Astrocyte of the cerebellum (primary cell): ENCODE data around the gene PRDM10.
"Not testable (repeated sequence)": the region's sequence is repeated elsewhere in the genome, so short reads cannot be mapped to it uniquely, and the experiment has no call there.

Experiments
- DNase-seq: peaks from one replicate; pipeline ENCODE4 v3.0.0-alpha.2; 2011; ENCODE audit warnings: low read depth
- H3K4me3 ChIP-seq: 2 replicates; pipeline ENCODE4 v1.5.1; 2011; ENCODE audit warnings: mild to moderate bottlenecking, low read depth, low read length, moderate library complexity
- in situ Hi-C: cut with HindIII; loops from 2 replicates; pipeline ENCODE4 v1.10.0; 2017; ENCODE audit warnings: low sequenced_read_pairs
- TF ChIP-seq, protein P1 (sequence below): IDR thresholded peaks from 2 replicates; pipeline ENCODE4 v1.5.1; 2012; ENCODE audit warnings: low read length, low read depth, moderate library complexity, mild to moderate bottlenecking; ENCODE audit errors: missing control alignments

The PRDM10 gene

GRCh38 chr11:129960216-129961214 lies 42.1 kb downstream of the PRDM10 start:
- DNase-seq: peak; percentile 78
- no peak overlapping the region for H3K4me3 ChIP-seq
- in situ Hi-C loops: no loop called here
- TF ChIP-seq, protein P1, sequence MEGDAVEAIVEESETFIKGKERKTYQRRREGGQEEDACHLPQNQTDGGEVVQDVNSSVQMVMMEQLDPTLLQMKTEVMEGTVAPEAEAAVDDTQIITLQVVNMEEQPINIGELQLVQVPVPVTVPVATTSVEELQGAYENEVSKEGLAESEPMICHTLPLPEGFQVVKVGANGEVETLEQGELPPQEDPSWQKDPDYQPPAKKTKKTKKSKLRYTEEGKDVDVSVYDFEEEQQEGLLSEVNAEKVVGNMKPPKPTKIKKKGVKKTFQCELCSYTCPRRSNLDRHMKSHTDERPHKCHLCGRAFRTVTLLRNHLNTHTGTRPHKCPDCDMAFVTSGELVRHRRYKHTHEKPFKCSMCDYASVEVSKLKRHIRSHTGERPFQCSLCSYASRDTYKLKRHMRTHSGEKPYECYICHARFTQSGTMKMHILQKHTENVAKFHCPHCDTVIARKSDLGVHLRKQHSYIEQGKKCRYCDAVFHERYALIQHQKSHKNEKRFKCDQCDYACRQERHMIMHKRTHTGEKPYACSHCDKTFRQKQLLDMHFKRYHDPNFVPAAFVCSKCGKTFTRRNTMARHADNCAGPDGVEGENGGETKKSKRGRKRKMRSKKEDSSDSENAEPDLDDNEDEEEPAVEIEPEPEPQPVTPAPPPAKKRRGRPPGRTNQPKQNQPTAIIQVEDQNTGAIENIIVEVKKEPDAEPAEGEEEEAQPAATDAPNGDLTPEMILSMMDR: no peak

GRCh38 chr11:129959687-129960086 lies 42.9 kb downstream of the PRDM10 start:
- in situ Hi-C loops: loop anchor here (5.0 kb wide), 1 partner anchor 33 kb away; no protein-coding TSS in a partner anchor

GRCh38 chr11:129955282-129955681 lies 47.4 kb downstream of the PRDM10 start:
- no peak overlapping the region for H3K4me3 ChIP-seq
- TF ChIP-seq, protein P1: no peak
- no peak for DNase-seq
- in situ Hi-C loops: loop anchor here (5.0 kb wide), 1 partner anchor 37 kb away; no protein-coding TSS in a partner anchor

More at GRCh38 chr11:129959687-129960086, 42.9 kb downstream of the PRDM10 start:
- TF ChIP-seq, protein P1: no peak
- DNase-seq: no peak
- no peak overlapping the region for H3K4me3 ChIP-seq

DNA sequence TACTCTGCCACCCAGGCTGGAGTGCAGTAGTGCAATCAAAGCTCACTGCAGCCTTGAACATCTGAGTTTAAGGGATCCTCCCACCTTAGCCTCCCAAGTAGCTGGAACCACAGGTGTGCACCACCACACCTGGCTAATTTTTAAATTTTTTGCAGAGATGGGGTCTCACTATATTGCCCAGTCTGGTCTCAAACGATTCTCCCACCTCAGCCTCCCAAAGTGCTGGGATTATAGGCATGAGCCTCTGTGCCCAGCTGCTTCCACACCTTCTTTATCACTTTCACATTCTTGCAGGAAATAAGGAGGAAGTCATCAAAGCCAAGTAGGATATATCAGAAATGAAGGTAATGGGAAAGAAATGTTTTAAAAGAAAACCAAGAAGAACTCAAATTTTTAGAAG lies 47.9 kb downstream of the PRDM10 start:
- not testable (repeated sequence) for H3K4me3 ChIP-seq, DNase-seq
- in situ Hi-C loops: loop anchor here (5.0 kb wide), 1 partner anchor 38 kb away; no protein-coding TSS in a partner anchor

DNA sequence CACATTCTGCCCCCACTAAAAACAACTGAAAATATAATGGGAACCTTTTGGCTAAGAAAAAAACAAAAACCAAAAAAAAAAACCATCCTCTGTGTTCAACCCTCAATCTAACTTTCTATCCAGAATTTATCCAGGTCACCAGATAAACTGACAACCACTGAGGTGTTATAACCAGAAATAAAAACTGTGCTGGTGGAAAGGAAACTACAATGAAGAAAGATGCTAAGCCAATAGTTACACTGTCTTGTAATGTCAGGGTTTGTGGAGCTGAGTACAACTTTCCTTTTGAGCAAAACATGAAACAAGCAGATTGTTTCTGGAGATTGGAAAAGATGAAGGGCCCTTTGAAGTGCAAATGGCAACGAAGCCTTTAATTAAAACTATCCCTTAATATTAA lies 50.8 kb downstream of the PRDM10 start:
- TF ChIP-seq, protein P1: no peak
- no peak overlapping the region for H3K4me3 ChIP-seq
- no peak for DNase-seq
- in situ Hi-C loops: no loop called here

- in situ Hi-C loops: no loop called here
- TF ChIP-seq, protein P1: no peak
- H3K4me3 ChIP-seq: no peak overlapping the region
- no peak for DNase-seq
These were observed 51.3 kb downstream of the PRDM10 start for GRCh38 chr11:129951201-129951865.
